GM12801 (cell line): ENCODE data around the gene PNMA8B.

Experiments
- CTCF ChIP-seq: IDR thresholded peaks from one replicate; pipeline ENCODE4 v1.5.1; 2011; ENCODE audit warnings: control low read depth; ENCODE audit not compliant: insufficient read length; ENCODE audit errors: extremely low read depth

PNMA8B gene

GRCh38 chr19:46447824-46448223 is 47.8 kb downstream of the PNMA8B start:
- TF ChIP-seq CTCF, result no peak

- TF ChIP-seq CTCF, result no peak
Measured at GRCh38 chr19:46447006-46447405, 48.7 kb downstream of the PNMA8B start.

- no peak for TF ChIP-seq CTCF
Measured at GRCh38 chr19:46446021-46446420, 49.6 kb downstream of the PNMA8B start.

- no peak for TF ChIP-seq CTCF
Measured at GRCh38 chr19:46442808-46443450, 52.7 kb downstream of the PNMA8B start.

GRCh38 chr19:46441866-46442265 is 53.8 kb downstream of the PNMA8B start:
- TF ChIP-seq CTCF, result no peak
